NOMO-1 treated with dmso at 0.1 percent for 144 hours (cell line): ENCODE results near the gene PRRC2C.
"Not testable (repeated sequence)": the region's sequence is repeated elsewhere in the genome, so short reads cannot be mapped to it uniquely, and the experiment has no call there.

ENCODE experiments used
- DNase-seq: peaks from one replicate; lab custom pipeline; 2025; ENCODE audit not compliant: unreplicated experiment; lab: John Stamatoyannopoulos, UW

The PRRC2C gene

GRCh38 chr1:171582589-171582988, 97.3 kb downstream of the PRRC2C start:
- no peak for DNase-seq

GRCh38 chr1:171583591-171584201, 98.4 kb downstream of the PRRC2C start:
- DNase-seq, result no peak

DNA sequence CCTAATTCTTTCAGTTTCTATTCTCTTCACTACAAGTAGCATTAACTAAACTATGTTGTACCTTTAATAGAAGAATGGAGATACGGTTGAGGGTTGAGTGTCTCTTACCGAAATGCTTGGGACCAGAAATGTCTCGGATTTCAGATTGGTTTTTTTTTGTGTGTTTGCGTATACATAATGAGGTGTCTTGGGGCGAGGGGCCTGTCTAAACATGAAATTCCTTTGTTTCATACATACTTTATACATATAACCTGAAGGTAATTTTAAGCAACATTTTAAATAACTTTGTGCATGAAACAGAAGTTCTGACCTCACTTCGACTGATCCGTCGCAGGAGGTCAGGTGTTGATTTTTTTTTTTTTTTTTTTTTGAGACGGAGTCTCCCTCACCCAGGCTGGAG, 100.4 kb downstream of the PRRC2C start:
- no peak for DNase-seq

DNA sequence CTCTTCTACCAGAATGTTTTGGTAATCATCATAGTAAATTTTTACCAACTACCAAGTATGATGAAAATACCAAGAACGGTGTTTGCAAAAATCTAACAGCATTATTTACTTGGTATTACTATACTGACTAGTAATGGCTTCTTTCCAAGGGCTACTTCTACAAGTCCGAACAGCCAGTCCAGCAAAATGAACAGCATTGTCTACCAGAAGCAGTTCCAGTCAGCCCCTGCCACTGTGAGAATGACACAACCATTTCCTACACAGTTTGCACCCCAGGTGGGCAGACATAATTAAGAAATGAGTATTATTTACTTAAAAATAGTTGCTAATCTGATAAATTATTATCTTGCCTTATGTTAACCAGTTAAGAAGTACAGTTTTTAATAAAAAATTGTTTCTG, 102.9 kb downstream of the PRRC2C start:
- no peak for DNase-seq

- no peak for DNase-seq
Measured at GRCh38 chr1:171590022-171590421, 104.7 kb downstream of the PRRC2C start.

DNA sequence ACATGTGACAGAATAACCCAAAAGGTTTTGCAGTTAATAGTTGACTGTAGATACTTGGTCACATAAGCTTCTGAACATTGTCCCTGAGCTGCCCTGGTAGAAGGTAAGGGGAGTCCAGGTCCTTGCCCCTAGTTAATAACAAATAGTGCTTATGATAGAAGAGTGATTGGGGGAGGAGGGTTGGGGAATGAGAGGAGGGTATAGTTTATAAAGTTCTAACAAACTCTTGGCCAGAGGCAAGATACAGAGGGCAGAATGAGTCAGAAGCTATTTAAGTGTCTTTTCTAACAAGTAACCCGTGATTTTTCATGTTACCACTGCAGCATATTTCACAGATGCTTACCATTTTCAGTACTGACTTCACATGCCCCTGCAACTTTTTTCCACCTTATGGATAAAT, 110.0 kb downstream of the PRRC2C start:
- DNase-seq, result no peak

DNA sequence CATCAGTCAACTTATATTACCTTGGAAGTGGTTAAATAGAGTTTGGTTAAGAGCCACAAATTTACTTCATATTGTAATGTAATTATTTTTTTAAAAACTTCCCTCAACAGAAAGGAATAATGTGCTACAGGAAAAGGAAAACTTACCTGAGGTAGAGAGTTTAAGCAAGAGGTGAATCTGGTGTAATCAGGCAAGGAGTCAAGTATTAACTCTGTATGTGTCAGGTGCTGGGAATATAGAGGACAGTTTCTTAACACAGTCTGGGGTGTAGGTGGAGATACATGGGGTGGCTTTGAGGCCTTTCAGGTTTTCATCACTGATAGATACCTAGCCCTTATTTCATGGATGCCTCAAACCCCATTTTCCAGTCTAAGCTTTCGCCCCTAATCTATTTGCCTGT, 110.8 kb downstream of the PRRC2C start:
- no peak for DNase-seq

DNA sequence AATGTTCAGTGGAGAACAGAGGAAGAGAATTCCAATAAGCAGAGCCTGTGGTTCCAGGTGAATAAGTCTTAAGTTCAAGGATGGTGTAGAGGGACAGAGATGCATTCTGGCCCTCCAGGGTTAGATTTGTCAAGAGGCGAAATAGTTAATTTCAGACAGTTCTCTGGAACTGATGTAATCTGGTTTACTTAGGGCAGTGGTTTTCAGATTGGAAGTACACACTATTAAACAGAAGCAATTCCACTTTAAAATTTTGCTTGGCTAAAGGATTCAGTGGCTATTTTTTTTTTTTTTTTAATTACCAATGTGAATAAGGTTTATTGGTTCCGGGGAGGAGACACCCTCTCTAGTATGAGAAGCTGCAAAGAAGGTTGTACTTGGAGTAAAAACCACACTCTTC, 111.4 kb downstream of the PRRC2C start:
- no peak for DNase-seq

DNA sequence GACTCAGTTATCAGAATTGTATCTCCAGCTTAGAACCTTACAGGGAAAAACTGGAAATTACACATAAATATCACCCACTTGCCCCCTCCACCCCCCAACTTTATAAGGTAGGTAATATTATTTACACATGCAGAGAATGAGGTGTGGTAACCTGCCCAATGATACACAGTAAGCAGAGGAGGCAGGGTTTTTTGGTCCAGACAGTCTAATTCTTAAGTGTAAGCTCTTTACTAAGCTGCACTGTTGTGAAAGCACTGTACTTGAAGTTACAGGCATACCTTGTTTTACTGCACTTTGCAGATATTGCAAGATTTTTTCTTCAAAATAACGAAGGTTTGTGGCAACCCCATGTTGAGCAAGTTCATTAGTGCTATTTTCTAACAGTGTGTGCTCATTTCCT, 111.9 kb downstream of the PRRC2C start:
- peak; percentile 42 for DNase-seq

DNA sequence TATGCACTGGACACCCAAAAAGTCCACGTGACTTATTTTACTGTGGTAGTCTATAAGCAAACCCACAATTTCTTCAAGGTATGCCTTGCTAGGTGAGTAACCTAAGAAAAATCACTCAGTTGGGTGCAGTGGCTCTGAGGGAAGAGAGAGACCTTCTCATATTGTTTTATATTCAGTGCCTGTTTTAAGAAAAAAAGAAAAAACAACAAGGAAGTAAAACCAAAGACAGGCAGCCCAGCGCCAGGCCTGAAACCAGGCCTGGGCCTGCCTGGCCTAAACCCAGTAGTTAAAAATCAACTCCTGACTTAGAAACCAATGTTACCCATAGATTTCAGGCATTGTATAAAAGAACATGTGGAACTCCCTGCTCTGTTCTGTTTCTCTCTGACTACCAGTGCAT, 115.0 kb downstream of the PRRC2C start:
- not testable (repeated sequence) for DNase-seq

GRCh38 chr1:171600862-171601261, 115.5 kb downstream of the PRRC2C start:
- DNase-seq, result no peak

DNA sequence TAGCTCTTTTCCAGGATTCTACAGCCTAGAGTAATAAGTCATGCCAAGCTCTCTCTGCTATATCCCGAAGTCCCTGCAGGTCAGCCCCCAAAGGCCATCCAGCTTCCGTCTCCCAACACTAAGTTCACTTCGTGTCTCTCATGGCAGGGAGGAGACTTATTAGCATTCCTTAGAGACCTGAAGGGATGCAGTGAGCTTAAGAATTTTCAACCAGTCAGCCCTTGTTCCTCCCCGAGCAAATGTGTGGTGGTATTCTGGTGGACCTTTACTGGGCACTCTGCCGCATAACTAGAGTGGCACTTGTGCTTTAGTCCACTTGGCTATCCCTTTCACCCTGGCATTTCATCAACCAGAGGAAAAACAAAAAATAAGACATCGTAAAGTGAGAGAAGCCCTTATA, 117.7 kb downstream of the PRRC2C start:
- not testable (repeated sequence) for DNase-seq

DNA sequence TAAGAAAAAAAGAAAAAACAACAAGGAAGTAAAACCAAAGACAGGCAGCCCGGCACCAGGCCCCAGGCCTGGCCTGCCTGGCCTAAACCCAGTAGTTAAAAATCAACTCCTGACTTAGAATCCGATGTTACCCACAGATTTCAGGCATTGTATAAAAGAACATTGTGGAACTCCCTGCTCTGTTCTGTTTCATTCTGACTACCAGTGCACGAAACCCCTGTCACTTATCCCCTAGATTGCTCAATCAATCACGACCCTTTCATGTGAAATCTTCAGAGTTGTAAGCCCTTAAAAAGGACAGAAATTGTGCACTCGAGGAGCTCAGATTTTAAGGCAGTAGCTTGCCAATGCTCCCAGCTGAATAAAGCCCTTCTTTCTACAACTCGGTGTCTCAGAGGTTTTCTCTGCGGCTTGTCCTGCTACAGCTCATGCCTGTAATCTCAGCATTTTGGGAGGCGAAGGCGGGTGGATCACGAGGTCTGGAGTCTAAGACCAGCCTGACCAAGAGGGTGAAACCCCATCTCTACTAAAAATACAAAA, 121.1 kb downstream of the PRRC2C start:
- DNase-seq, result no peak

GRCh38 chr1:171610385-171610784, 125.1 kb downstream of the PRRC2C start:
- DNase-seq, result peak; percentile 27

DNA sequence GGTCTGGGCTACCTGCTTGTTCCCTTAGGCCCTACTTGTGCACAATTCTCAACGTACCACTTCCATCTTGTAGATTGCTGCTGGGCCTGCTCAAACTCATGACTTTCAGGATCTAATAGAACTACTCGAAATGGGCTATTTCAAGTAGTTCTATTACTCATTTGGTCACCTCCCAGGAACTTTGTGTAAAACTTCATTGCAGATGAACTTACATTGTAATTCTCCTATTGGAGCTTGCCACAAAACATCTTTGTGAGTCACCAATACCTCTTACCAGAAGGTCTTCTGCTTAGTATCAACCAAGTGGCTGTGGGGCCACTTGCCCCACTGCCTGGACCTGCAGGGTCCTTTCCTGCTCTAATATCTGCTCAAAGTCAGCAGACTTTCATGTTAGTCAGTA, 126.0 kb downstream of the PRRC2C start:
- no peak for DNase-seq

DNA sequence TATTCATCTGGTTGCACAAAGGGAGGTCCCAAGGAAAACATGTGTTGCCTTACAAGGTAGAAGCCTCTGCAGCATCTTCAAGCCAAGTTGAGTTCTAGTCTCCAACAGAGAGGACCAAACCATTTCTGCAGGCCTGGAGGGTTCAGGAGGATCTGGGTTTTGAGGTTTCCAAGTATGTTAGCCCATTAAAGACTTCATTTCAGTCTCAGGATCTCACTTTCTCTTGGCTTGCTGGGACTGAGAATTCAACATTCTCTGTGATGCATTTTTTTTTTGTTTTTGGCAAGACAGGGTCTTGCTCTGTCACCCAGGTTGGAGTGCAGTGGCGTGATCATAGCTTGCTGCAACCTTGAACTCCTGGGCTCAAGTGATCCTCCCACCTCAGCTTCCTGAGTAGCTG, 128.0 kb downstream of the PRRC2C start:
- no peak for DNase-seq

GRCh38 chr1:171615122-171615906, 130.0 kb downstream of the PRRC2C start:
- DNase-seq, result not testable (repeated sequence)

DNA sequence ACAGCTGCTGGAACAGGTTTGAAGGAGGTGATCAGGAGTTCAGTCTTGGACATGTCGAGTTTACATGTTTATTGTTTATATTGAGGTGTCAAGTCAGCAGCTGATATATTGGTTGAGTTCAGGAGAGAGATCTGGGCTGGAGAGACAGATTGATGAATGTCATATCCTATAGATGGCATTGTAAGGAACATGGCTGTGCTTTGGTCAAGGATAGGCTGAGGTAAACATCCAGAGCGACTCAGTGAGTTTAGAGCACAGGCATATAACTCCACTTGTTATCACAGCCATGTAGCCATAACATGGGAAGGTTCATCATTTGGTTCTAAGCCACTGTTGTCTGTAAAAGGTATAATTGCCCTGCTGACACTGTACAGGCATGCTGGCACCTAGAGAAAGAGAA, 131.3 kb downstream of the PRRC2C start:
- no peak for DNase-seq

DNA sequence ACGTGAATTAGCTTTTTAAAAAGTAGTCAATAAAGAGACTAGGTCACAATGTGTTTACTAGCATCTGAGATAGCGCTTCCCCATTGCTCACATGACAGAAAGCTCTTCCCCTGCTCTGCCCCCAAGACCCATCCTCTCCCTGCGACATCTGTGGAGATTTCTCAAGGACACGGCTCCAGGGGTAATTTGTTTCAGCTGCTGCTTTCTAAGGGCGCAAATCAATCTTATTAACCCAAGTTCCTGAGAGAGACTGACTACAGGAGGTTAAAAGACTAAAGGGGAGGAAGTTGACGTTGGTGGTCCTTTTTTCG, 136.8 kb downstream of the PRRC2C start, which contains the start of gene MYOCOS:
Gene MYOCOS (plus strand): TSS at position 92 of the 311 bp plus-strand sequence. CDS start 1,641 bp downstream, outside the sequence.
- DNase-seq, result no peak

- DNase-seq, result no peak
Measured at GRCh38 chr1:171623651-171624331, 138.5 kb downstream of the PRRC2C start.

GRCh38 chr1:171625225-171625624, 139.9 kb downstream of the PRRC2C start:
- no peak for DNase-seq

- no peak for DNase-seq
Measured at GRCh38 chr1:171627020-171627419, 141.7 kb downstream of the PRRC2C start.
